D721Med (cell line): ENCODE measurements around the gene S100A13.

Source experiments
- DNase-seq: peaks from one replicate; pipeline ENCODE4 v3.0.0; 2011; ENCODE audit warnings: low spot score; ENCODE audit not compliant: insufficient read length
- FAIRE-seq: peaks from 2 replicates; lab custom pipeline; 2011; peaks lifted over from hg19 to GRCh38; lab: Jason Lieb, UNC
- TF ChIP-seq, protein P1 (sequence below): IDR thresholded peaks from 2 replicates; pipeline ENCODE4 v1.5.1; 2012; ENCODE audit warnings: mild to moderate bottlenecking, control low read depth; ENCODE audit not compliant: insufficient read depth; ENCODE audit errors: missing control alignments

The S100A13 gene

DNA sequence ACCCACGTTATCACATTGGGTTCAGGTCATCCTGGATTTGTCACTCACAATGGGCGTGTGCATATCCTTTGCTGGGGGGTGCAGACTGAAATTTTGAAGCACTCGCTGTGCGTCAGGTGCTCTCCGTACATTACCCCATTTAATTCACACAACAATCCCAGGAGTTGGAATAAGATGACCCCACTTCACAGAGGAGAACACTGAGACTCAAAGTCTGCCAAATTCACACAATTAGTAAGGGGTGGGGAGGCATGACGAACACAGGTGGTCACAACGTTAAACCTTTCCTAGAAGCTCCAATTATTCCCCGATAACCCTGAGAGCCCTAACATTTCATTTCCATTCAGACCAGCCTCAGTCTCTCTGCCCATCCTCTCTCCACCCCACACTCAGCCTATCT is 57.8 kb downstream of the S100A13 start:
- no peak for FAIRE-seq
- TF ChIP-seq, protein P1, sequence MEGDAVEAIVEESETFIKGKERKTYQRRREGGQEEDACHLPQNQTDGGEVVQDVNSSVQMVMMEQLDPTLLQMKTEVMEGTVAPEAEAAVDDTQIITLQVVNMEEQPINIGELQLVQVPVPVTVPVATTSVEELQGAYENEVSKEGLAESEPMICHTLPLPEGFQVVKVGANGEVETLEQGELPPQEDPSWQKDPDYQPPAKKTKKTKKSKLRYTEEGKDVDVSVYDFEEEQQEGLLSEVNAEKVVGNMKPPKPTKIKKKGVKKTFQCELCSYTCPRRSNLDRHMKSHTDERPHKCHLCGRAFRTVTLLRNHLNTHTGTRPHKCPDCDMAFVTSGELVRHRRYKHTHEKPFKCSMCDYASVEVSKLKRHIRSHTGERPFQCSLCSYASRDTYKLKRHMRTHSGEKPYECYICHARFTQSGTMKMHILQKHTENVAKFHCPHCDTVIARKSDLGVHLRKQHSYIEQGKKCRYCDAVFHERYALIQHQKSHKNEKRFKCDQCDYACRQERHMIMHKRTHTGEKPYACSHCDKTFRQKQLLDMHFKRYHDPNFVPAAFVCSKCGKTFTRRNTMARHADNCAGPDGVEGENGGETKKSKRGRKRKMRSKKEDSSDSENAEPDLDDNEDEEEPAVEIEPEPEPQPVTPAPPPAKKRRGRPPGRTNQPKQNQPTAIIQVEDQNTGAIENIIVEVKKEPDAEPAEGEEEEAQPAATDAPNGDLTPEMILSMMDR, result no peak
- DNase-seq, result no peak
